HEK293 (cell line): Measurements from ENCODE around the gene ATP6V0E2.

Experiments used
- TCF7L2 ChIP-seq: IDR thresholded peaks from 2 replicates; pipeline ENCODE4 v1.6.1; 2011; ENCODE audit warnings: low read depth, mild to moderate bottlenecking, inconsistent platforms, low read length, moderate library complexity, borderline replicate concordance
- YY2 ChIP-seq: fragments of 450-650 bp; formaldehyde crosslinking; IDR thresholded peaks from 2 replicates; pipeline ENCODE4 v1.5.1; 2016; ENCODE audit warnings: missing biosample characterization, missing genetic modification characterization
- ZBTB7A ChIP-seq: fragments of 450-650 bp; formaldehyde crosslinking; IDR thresholded peaks from 2 replicates; pipeline ENCODE4 v1.5.1; 2016; ENCODE audit warnings: low read depth, missing biosample characterization, missing genetic modification characterization
- ZFP3 ChIP-seq: fragments of 450-650 bp; formaldehyde crosslinking; IDR thresholded peaks from 2 replicates; pipeline ENCODE4 v1.5.1; 2016; ENCODE audit warnings: low read depth, missing biosample characterization, missing genetic modification characterization
- ZNF623 ChIP-seq: fragments of 450-650 bp; formaldehyde crosslinking; IDR thresholded peaks from 2 replicates; pipeline ENCODE4 v1.5.1; 2016; ENCODE audit warnings: missing biosample characterization, missing genetic modification characterization
- ZNF654 ChIP-seq: fragments of 450-650 bp; formaldehyde crosslinking; IDR thresholded peaks from 2 replicates; pipeline ENCODE4 v1.5.1; 2016; ENCODE audit warnings: low read depth, missing biosample characterization, missing genetic modification characterization
- TF ChIP-seq, protein P1 (sequence below): fragments of 450-650 bp; formaldehyde crosslinking; IDR thresholded peaks from 2 replicates; pipeline ENCODE4 v1.5.1; 2016; ENCODE audit warnings: missing biosample characterization, missing genetic modification characterization

DNA sequence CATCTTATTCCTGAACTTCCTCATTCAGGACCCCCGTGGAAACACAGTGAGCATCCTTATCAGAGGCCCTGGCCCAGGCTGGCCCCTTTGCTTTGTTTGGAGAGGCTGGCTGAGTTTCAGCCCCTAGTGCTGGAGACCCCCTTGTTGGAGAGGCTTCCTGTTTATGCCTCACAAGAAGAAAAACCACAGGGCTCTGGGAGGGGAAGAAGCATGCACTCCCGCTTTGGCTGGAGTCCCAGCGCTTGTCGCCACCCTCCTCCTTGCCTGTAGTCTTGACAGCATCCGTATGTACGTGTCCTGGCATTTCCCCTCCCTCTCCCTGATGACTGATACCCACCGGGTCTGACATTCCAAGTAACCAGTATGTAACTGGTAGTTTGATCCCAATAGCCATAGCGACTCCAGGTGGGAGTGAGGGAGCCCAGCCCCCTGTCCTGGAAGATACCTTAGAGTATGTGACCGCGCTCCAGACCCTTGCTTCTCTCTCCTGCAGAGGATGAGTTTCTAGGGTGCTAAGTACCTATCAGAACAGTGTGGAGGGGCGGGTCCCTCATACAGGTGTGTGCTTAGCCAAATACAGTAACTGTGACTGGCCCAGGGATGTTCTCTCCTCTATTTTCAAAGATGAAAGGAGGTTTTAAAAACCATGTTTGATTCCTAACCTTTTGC is 6.9 kb upstream of the ATP6V0E2 start:
- TF ChIP-seq YY2: no peak
- TF ChIP-seq TCF7L2: no peak
- no peak for TF ChIP-seq ZFP3 (tag by site-specific recombination)
- no peak for TF ChIP-seq ZBTB7A
- TF ChIP-seq, protein P1, sequence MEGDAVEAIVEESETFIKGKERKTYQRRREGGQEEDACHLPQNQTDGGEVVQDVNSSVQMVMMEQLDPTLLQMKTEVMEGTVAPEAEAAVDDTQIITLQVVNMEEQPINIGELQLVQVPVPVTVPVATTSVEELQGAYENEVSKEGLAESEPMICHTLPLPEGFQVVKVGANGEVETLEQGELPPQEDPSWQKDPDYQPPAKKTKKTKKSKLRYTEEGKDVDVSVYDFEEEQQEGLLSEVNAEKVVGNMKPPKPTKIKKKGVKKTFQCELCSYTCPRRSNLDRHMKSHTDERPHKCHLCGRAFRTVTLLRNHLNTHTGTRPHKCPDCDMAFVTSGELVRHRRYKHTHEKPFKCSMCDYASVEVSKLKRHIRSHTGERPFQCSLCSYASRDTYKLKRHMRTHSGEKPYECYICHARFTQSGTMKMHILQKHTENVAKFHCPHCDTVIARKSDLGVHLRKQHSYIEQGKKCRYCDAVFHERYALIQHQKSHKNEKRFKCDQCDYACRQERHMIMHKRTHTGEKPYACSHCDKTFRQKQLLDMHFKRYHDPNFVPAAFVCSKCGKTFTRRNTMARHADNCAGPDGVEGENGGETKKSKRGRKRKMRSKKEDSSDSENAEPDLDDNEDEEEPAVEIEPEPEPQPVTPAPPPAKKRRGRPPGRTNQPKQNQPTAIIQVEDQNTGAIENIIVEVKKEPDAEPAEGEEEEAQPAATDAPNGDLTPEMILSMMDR (tag by site-specific recombination): no peak
- TF ChIP-seq ZNF623: no peak
- TF ChIP-seq ZNF654 (tag by site-specific recombination): no peak
